Skeletal muscle satellite cell (primary cell): ENCODE data around the gene SLAMF1.
"Not testable (repeated sequence)": the region's sequence is repeated elsewhere in the genome, so short reads cannot be mapped to it uniquely, and the experiment has no call there.

Source experiments
- H3K27me3 ChIP-seq: 2 replicates; pipeline ENCODE4 v1.7.0; 2013; ENCODE audit warnings: low read length; ENCODE audit not compliant: control insufficient read depth, insufficient read depth
- H3K36me3 ChIP-seq: 2 replicates; pipeline ENCODE4 v1.7.0; 2013; ENCODE audit warnings: mild to moderate bottlenecking, control low read depth, low read length; ENCODE audit not compliant: insufficient read depth
- H3K4me1 ChIP-seq: 2 replicates; pipeline ENCODE4 v1.7.0; 2013; ENCODE audit warnings: low read length; ENCODE audit not compliant: control insufficient read depth, insufficient read depth
- H3K4me2 ChIP-seq: 2 replicates; pipeline ENCODE4 v1.7.0; 2013; ENCODE audit warnings: mild to moderate bottlenecking, low read length
- H3K4me3 ChIP-seq: 2 replicates; pipeline ENCODE4 v1.7.0; 2013; ENCODE audit warnings: low read length
- H3K9ac ChIP-seq: 2 replicates; pipeline ENCODE4 v1.7.0; 2013; ENCODE audit warnings: mild to moderate bottlenecking, low read depth, low read length, moderate library complexity
- H3K9me3 ChIP-seq: replicated peaks from 2 replicates; pipeline ENCODE4 v1.7.0; 2013; ENCODE audit warnings: mild to moderate bottlenecking, control low read depth, low read length

SLAMF1 gene

DNA sequence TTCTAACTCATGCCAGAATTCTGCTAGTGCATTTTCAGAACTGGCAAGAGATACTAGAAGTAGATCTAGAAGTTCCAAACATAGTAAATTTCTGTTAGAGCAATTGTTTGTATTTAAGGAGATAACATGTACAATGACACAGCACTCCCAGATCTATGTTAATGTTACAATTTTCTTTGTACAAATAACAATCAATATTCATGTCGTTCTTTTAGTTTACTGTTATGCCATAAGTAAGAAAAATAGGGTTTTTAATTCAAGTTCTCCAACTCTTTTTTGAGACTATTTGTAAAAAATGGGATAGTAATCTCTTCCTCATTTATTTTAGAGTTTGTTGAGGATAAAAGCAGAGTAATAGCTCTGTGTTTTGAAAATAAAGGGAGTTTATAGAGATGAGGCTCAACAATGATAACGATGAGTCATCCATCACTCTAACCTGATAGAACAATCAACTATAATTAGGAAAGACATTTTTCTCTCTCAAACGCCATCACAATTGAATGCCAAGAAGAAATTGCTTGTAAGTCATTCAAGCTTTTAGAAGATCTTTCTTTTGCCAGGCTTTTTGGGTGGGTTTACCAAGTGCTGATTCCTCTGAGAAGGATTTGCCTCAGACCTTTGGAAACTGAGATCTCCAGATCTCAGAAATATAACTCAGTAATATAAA is 68.2 kb downstream of the SLAMF1 start:
- Histone ChIP-seq H3K9ac (no peak overlapping the region), H3K4me3 (no peak overlapping the region), H3K4me1 (no peaks in the 10 kb centered on the region)

DNA sequence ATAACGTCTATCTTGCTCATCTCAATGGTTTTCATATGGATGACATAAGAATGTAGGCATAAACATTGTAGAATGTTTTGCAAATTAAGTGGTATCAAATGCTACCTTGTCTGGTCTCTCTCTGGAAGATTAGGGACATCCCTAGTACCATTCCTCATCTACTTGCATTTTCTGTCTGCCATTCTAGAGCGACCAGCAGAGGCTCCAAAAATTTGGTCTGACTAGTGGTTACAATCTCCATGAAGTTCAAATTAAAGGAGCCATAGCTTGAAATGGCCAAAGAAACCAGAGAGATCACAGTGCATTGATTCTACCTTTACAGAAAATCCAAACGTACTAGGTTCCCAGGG is 68.7 kb downstream of the SLAMF1 start:
- Histone ChIP-seq H3K4me3 (no peak overlapping the region), H3K36me3 (no peaks in the 10 kb centered on the region), H3K9ac (no peak overlapping the region), H3K4me1 (no peaks in the 10 kb centered on the region), H3K9me3 (no peaks in the 10 kb centered on the region), H3K4me2 (no peak overlapping the region), H3K27me3 (no peaks in the 10 kb centered on the region)

More for the DNA sequence above, 68.2 kb downstream of the SLAMF1 start:
- Histone ChIP-seq H3K9me3 (no peaks in the 10 kb centered on the region), H3K27me3 (no peaks in the 10 kb centered on the region), H3K36me3 (no peaks in the 10 kb centered on the region), H3K4me2 (no peak overlapping the region)

DNA sequence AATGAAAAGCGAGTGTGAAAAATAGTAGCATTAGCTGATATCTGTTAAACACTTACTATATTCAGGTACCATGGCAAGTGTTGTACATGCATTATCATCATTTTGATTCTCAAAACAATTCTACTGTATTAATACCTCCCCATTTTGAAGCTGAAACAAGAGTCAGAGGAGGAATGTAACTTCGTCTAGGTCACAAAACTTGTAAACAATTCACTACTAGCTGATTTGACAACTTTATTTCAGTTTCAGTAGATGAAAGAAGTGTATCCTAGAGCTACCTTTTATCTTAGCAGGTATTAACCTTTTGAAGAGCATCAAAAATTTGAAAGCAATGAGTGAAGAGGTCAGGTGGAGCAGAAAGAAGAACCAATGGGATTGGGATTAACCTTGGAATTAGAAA is 69.2 kb downstream of the SLAMF1 start:
- H3K27me3 ChIP-seq: no peaks in the 10 kb centered on the region
- no peaks in the 10 kb centered on the region for H3K36me3 ChIP-seq
- no peak overlapping the region for H3K9ac ChIP-seq
- no peak overlapping the region for H3K4me2 ChIP-seq
- no peaks in the 10 kb centered on the region for H3K4me1 ChIP-seq
- H3K9me3 ChIP-seq: no peaks in the 10 kb centered on the region
- H3K4me3 ChIP-seq: no peak overlapping the region

DNA sequence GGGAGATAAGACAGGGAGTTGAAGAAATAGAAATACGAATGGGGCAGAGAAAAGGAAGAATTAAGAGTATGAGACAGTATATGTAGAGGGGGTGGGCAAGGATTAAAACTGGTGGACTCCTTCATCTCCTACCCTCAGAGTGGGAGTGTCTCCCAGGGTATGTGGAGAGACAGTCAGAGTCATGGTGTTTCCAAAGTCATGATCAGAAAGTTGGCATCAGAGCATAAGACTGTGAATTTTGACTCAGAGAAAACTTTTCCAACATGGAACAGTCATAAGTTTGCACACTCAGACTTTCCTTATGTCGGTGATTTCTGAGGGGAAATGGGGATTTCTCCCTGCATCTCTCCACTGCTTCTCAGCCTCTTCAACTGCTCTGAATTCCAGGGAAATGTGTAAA is 70.0 kb downstream of the SLAMF1 start:
- no peak overlapping the region for H3K4me3 ChIP-seq
- no peaks in the 10 kb centered on the region for H3K36me3 ChIP-seq
- H3K9me3 ChIP-seq: no peaks in the 10 kb centered on the region
- H3K4me2 ChIP-seq: no peak overlapping the region
- H3K4me1 ChIP-seq: no peaks in the 10 kb centered on the region
- no peaks in the 10 kb centered on the region for H3K27me3 ChIP-seq
- no peak overlapping the region for H3K9ac ChIP-seq

DNA sequence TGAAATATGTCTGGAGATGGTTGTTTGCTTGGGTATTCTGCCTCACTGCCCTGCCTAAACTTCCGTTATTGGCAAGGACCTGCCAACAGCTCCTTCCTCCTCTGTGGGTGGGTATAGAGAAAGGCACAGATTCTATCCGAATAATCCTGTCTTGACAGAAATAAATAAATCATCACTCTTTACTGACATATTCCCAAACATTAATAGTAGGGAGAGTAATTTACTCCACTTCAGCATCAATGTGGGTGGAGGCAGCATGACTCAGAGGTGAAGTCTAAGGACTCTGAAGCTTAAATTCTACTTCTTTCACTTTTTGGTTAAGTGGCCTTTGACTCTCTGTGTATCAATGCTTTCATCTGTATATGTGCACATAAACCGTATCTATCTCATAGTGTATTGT is 70.5 kb downstream of the SLAMF1 start:
- Histone ChIP-seq H3K4me3 (no peak overlapping the region), H3K4me2 (no peak overlapping the region), H3K4me1 (no peaks in the 10 kb centered on the region), H3K9me3 (no peaks in the 10 kb centered on the region), H3K36me3 (no peaks in the 10 kb centered on the region), H3K27me3 (no peaks in the 10 kb centered on the region), H3K9ac (no peak overlapping the region)

DNA sequence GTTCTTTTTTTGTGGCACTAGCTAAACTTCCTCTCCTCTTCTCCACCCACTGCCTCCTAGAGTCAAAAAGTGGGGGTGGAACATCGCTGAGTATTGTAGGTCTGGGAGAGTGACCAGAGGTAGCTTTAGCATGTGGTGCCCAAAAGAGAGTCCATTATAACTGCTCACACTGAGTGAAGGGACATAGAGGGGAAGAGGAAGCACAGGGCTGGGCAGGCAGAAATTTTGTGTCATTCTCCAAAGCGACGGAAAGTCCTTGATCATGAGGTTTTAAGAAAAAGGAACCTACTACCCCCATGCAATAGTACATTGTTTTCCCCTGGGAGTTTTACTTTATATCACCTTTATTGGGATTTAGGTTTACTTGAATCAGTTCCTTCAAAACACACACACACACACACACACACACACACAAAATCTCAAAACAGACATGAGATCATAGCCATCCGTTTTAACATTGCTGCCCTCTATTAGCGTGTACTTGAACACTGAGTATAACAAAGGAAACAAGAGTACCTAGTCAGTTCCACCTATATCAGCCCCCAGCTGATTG is 71.7 kb downstream of the SLAMF1 start:
- Histone ChIP-seq H3K9me3 (no peaks in the 10 kb centered on the region), H3K27me3 (no peaks in the 10 kb centered on the region), H3K9ac (no peak overlapping the region), H3K4me1 (no peaks in the 10 kb centered on the region), H3K4me2 (no peak overlapping the region), H3K4me3 (no peak overlapping the region), H3K36me3 (no peaks in the 10 kb centered on the region)

DNA sequence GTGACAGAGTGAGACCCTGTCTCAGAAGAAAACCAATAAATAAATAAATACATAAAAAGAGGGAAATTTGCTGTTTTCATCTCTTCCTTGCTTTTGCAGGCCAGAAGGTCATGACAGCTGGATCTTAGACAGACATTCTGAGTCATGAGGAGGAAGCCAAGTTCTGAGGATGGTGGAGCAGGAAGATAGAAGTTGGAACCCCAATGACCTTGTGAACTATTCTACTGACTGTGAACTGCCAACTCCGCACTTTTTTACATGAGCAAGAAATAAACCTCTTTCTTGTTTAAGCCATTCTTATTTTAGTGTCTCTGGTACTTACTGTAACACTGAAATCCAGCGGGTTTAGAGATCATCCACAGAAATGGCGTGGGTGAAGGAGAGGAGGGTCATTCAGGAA is 76.0 kb downstream of the SLAMF1 start:
- no peak overlapping the region for H3K4me2 ChIP-seq
- no peaks in the 10 kb centered on the region for H3K4me1 ChIP-seq
- no peaks in the 10 kb centered on the region for H3K27me3 ChIP-seq
- no peak overlapping the region for H3K9ac ChIP-seq
- no peaks in the 10 kb centered on the region for H3K36me3 ChIP-seq
- H3K4me3 ChIP-seq: no peak overlapping the region
- no peaks in the 10 kb centered on the region for H3K9me3 ChIP-seq

DNA sequence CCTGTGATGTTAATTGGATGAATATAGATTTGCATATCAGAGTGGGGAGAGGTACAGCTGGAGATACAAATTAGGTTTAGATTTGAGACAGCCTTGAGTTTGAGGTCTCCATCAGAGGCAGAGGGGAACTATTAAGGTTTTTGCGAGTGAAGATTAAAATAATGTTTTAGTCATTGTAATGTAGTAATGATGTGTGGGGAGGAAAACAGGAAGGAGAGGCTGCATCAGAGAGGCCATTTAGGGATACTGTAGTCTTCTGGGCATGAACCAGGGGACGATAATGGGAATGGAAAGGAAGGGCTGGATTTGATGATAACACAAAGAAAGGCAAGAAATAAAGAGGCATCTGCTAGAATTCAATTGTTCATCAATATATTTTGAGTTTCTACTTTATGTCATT is 77.0 kb downstream of the SLAMF1 start:
- Histone ChIP-seq H3K27me3 (no peaks in the 10 kb centered on the region), H3K36me3 (no peaks in the 10 kb centered on the region), H3K9me3 (no peaks in the 10 kb centered on the region), H3K9ac (no peak overlapping the region), H3K4me2 (no peak overlapping the region), H3K4me1 (no peaks in the 10 kb centered on the region), H3K4me3 (no peak overlapping the region)

DNA sequence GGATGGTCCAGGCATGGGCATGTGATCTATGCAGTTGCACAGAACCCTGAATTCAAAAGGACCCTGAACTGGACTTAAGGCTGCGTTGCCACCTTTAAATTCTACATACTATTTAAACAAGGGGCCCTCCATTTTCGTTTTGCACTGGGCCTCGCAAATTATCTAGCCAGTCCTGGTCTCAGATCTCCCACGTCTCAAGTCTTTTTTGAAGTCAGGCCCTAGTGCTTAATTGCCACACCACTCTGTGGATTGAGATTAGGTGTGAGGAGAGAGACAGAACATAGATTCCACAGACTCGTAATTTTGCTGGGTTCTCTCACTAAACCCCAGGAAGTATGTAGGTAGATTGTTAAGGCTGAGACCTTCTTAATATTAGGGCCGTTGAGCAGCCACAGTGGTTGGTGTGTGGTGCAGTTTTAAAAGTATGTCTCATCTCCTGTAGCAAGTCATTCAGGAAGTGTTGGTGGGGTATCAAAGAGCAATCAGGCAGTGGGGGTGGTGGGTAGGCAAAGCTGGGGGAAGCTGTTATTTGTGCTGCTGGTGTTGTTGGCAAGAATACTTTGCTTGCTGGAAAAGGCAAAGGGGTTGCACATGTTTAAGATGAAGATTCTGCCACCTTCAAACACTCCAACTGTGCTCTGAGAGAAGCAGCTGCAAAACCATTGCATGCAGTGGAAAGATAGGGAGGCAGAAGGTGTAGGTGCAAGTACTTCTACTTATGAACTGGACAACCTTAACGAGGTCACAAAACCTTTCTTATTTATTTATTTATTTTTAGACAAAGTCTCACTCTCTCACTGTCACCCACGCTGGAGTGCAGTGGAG is 78.8 kb downstream of the SLAMF1 start:
- Histone ChIP-seq H3K4me2 (no peak overlapping the region), H3K9ac (no peak overlapping the region), H3K27me3 (no peaks in the 10 kb centered on the region), H3K36me3 (no peaks in the 10 kb centered on the region), H3K4me1 (no peaks in the 10 kb centered on the region), H3K9me3 (no peaks in the 10 kb centered on the region), H3K4me3 (no peak overlapping the region)

DNA sequence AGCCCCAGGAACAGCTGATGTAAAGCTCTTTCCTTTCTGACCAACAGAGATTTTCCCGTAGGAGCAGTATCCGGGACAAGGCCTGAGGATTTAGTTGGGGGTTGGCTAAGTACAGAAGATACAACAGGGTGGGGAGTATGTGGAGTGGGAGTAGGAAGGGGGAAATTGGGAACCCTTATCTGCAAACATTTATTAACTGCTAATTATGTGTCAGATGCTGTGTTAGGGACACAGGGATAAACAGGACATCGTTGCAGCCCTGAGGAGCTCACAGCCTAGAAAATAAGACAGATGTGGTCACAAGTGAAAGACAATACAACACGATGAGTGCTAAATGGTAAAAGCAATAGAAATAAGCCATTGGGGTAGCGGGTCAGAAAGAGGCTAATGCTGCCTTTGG is 79.5 kb downstream of the SLAMF1 start:
- Histone ChIP-seq H3K4me1 (no peaks in the 10 kb centered on the region), H3K4me2 (no peak overlapping the region), H3K36me3 (no peaks in the 10 kb centered on the region), H3K9ac (no peak overlapping the region), H3K4me3 (no peak overlapping the region), H3K27me3 (no peaks in the 10 kb centered on the region), H3K9me3 (no peaks in the 10 kb centered on the region)

DNA sequence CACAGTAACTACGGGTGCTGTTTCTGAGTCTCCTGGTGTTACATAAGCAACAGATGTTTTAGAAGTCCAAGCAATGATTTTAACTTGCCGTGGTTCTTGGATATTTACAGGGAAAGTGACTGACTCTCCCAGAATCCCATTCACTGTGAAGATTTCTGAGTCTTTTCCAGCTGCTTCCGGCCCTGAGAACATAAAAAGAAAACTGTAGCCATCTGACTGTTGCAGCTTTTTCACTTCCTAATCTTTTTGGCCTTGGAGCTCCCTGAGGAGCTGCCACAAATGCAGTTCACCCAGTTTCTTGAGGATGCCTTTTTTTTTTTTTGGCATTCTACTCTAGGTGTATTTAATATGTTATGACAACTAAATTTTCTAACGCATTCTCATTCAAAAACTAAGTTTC is 81.3 kb downstream of the SLAMF1 start:
- H3K4me2 ChIP-seq: no peak overlapping the region
- H3K27me3 ChIP-seq: no peaks in the 10 kb centered on the region
- no peaks in the 10 kb centered on the region for H3K36me3 ChIP-seq
- H3K9ac ChIP-seq: no peak overlapping the region
- H3K4me3 ChIP-seq: no peak overlapping the region
- no peaks in the 10 kb centered on the region for H3K4me1 ChIP-seq
- no peaks in the 10 kb centered on the region for H3K9me3 ChIP-seq

DNA sequence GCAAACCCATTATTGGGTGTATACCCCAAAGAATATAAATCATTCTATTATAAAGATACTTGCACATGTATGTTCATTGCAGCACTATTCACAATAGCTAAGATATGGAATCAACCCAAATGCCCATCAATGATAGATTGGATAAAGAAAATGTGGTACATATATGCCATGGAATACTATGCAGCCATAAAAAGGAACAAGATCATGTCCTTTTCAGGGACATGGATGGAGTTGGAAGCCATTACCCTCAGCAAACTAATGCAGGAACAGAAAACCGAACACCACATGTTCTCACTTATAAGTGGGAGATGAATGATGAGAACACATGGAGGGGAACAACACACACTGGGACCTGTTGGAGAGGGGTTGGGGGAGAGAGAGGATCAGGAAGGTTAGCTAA is 83.6 kb downstream of the SLAMF1 start:
- H3K9me3 ChIP-seq, H3K4me1 ChIP-seq, H3K9ac ChIP-seq, H3K27me3 ChIP-seq, H3K4me3 ChIP-seq, H3K36me3 ChIP-seq, H3K4me2 ChIP-seq: not testable (repeated sequence)
